GM21619 (cell line): ENCODE measurements around the gene MS4A10.
"Not testable (repeated sequence)": the region's sequence is repeated elsewhere in the genome, so short reads cannot be mapped to it uniquely, and the experiment has no call there.

Source experiments
- ATAC-seq: cut with Tn5 transposase; IDR thresholded peaks from one replicate; pipeline ENCODE4 v1.9.1; 2021; ENCODE audit not compliant: unreplicated experiment

The MS4A10 gene

DNA sequence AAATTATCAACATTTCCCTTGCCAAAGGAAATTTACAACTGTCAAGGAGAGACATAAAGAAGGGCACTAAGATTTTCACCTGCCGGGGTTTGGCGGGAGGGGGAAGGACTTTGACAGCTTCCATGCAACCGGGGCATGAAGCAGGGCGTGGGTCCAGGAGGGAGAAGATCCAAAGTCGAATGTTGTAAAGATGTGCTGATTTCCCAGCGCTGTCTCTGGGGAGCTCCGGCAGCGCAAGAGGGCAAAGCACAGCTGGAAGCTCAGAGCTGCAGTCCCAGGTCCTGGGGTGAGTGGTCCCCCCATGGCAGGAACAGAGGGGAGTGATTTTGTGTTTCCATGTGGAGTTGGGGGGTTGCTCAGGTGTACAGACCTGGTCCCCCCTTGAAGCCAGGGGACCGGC lies at the start of gene MS4A10:
MS4A10 (plus strand) TSS at position 198 of the 400 bp plus-strand sequence. CDS start 5,003 bp downstream, outside the sequence.
- ATAC-seq: no peak

DNA sequence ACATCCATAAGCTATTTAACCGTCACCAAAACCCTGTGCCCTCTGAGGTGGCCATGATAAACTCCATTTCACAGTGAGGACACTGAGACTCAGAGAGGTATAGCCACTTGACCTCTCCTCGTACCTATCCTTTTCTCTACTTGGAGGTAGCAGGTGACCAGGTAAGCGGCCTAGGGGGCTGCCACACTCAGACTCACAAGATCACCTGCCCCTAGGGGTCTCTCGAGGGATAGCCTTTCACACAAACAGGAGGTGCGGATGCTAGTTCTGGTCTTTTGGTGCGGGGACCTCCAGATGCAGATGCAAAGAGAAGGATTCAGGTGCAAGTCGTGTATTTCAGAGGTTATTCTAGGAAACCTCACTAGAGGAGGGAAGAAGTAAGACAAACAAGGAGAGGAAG lies 46.0 kb upstream of the MS4A10 start:
- ATAC-seq: no peak

DNA sequence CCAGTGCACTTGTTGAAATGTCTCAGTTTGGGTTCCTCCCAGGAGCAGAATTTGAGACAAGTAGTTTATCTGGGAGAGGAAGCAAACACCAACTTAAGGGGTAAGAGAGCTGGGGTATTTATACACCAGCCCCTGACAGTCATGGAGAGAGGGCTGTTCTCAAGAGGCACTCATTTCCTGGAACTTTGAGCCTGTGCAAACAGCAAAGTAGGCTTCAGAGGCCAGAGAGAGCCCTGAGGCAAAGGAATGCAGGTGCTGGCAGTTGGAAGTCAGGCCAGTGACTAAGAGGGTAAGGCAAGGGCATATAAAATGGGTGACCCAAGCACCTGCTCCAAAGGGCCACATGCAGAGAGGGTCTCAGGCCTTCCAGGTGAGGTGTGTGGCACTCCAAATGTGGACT lies 44.6 kb upstream of the MS4A10 start:
- no peak for ATAC-seq

DNA sequence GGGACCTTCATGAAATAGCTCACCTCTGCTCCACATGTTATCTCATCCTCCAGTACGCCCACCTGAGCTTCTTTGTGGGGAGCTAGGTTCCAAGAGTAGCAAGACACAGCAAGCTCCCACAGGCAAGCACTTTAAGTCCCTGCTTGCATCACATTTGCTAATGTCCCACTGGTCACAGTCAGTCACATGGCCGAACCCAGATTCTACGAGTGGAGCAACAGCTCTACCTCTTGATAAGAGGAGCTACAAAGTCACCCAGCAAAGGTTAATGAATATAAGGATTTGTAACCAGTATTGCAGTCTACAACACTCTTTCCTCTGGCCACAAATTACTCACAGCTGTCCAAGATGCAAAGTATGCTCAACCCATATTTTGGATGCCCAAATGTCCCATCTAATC lies 43.7 kb upstream of the MS4A10 start:
- no peak for ATAC-seq

DNA sequence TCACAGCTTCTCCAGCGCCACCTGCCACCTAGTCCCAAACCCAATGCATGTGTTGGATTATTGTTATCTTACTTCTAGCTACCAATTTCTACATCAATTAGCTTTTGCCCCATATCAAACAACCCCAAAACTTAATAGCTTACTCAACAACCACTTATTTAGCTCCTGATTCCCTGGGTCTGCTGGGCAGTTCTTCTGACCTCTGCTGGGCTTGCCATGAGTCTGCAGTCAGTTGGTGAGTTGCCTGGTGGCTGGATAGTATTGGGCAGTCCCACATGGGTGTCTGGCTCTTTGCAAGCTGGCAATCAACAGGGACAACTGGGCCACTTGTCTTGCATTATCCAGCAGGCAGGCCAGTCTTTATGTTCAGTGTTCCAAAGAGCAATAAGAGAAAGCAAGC lies 42.1 kb upstream of the MS4A10 start:
- ATAC-seq: no peak

DNA sequence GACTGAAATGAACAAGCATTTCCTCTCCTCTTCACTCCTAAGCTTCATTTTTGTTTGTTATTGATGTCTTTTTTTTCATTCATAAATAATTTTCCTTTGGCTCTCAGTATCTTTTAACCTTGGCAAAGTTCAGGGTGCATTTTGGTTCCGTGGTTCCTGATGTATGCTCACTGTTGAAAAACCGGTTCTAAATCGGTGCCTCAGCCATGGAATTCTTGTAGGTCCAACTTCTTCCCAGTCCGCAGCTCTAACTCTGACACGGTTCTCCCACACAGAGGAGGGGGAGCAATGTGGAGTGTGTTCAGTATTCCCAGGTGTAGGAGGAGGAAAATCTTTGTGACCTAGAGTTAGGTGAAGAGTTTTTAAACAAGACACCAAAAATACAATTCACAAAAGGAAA lies 41.0 kb upstream of the MS4A10 start:
- no peak for ATAC-seq

DNA sequence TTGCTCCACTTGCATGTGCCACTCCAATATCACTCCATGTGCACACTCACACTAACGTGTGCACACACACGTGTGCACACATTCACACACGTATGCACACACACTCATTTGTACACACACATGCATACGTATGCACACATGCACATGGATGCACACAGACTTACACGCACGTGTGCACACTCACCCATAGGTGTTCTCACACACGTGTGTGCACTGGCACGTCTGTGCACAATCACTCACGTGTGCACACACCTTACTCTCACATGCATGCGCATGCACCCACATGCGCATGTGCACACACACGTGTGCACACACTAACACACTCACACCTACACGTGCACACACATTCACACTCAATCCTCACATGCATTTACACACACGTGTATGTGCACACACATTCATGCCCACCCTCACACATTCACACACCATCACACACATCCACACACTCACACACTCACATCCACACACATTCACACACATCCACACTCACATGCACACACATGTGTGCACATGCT lies 37.7 kb upstream of the MS4A10 start:
- no peak for ATAC-seq

DNA sequence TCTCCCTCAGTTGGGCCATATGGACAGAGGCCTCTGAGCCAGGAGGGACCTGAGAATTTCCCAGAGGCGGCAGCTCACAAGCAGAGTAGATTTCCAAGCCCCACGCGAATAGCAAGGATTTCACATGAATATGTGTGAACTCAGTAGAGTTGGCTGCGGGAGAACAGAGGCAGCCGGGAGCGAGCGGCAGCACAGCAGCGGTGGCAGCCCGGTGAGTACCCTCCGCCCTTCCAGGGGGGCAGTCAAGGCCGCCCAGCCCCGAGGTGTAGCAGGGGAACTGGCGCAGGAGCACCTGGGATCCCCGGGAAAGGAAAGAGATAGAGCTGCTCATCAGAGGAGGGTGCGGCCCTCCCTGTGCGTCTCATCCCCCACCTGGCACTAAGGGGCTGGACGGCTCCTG lies 36.9 kb upstream of the MS4A10 start:
- ATAC-seq: no peak

DNA sequence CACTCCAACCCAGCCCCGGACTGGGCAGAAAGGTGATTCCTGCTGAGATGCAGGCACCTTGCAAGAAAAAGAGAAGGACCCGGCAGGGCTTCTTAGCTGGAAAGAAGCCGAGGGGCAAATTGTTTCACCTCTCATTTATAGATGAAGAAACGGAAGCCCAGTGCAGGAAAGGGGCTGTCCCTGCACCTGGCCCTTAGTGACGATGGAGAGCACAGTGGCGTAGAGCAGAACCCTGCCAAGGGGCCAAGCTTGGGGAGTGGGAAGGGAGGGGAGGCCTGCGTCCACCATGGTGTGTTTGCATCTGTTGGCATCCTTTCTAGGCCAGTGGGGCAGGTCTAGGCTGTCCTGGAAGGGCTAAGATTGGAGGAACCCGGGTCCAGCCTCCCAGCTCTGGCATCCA lies 36.3 kb upstream of the MS4A10 start:
- ATAC-seq: no peak

DNA sequence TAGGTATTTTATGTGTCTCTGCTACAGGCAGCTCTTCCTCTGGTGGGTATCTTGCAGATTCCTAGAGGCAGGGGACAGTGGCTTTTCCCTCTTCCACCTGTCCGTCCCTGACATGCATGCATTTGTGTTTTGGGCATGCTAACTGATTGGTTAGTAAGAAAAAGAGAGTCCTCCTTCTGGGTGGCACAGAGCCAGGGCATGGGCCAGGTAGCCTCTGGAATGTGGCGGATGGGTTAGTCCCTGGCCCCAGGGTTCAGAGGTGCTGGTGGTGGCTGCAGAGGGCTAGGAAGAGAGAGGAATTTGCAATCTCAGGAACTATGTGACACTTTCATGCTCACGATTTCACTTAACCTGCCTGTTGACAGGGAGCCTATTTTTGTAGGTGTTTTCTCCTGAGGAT lies 34.2 kb upstream of the MS4A10 start:
- ATAC-seq: no peak

DNA sequence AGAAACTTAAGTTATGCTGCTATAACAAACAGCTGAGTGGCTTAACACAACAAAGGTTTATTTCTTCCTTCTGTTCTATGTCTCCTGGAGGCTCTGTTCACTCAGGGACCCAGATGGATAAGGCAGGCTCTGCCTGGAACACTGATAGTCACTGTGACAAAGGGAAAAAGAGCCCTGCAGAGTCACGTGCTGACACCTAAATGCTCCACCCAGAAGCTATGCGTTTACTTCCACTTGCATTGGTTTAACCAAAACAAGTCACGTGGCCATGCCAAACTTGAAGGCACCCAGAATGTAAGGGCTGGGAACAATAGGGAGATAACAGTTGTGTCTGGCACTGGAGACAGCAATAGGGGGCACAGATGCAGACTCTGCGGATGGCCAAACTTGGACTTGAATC lies 31.8 kb upstream of the MS4A10 start:
- ATAC-seq: no peak

DNA sequence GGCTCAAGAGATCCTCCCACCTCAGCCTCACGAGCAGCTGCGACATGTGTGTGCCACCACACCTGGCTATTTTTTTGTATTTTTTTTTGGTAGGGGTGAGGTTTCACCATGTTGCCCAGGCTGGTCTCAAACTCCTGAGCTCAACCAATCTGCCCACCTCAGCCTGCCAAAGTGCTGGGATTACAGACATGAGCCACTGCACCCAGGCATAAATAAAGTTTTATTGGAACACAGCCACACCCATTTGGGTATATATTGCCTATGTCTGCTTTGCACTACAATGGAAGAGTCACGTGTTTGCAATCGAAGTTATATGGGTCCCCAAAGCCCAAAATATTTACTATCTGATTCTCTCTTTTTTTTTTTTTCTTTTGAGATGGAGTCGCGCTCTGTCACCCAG lies 30.2 kb upstream of the MS4A10 start:
- ATAC-seq: no peak

DNA sequence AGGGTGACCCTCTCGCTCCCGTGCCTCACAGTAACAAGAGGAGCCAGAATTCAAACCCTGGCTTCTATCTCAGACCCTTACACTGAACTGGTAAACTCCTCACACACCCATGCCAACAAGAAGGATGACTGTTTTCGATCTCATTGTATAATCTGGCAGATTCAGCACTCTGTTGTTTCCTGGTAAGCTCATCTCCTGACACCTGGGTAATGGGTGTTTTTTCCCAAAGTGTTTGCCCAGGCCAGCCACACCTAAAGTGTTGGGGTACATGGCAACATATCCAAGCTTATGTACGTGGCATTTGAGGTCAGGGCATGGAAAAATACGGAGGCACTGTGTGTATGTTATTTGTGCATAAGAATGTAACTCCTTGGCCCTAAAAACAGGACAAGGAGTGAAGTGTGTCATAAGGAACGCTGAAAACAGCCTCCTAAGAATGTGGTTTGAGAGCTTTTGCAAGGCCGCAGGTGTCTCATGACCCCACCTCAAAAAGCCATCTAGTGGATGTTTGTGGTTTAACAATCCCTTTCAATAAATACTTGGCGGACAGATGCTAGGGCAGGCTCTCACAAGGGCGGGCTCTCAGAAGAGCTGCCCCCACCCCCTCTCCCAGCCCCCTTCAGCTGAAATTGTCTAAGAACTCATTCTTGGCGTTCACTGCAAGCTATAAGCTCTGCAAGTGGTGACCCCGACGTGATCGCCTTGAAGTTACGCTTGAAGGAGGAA lies 28.7 kb upstream of the MS4A10 start, which contains the start of gene MS4A15:
MS4A15 (plus strand) TSS at position 561 of the 726 bp plus-strand sequence. CDS start 6,867 bp downstream, outside the sequence.
- no peak for ATAC-seq

DNA sequence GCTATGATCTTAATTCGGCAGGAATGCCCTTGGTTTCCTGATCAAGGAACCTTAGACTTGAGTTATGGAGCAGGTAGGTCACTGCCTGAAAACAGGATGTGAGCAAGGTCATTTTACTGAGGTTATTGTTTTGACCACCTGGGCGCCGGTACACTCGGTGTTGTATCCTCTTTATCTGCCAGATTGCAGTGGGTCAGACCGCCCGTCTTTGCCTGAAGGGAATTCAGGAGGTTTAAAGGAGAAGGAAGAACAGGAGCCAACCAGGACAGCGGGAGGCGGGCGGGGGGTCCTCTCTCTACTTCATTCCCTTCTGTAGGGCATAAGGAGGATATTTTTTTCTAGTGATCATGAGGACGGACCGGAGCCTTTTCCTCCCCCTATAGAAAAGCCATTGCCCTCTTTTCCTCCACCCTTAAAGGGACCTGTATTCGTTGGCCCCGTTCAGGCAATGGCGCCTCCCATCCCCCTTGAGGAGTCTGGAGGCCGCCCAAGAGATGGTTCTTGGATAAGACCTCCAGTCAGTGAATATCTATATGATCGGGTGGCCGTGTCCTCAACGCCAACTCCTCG lies 27.8 kb upstream of the MS4A10 start:
- no peak for ATAC-seq

DNA sequence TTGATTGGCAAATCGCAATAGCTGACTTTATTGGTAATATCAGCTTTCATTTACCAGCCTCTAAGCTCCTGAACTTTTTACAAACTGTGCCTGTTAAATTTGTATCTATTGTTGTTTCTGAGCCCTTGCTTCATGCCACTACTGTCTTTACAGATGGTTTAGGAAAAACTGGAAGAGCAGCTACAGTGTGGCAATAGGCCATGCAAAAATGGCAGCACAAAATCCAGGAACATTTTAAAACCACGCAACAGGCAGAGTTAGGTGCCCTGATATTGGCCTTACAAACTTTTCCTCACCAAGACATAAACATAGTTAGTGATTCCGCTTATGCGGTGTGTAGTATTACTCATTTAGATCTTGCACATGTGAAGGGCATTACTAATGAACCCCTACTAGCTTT lies 26.5 kb upstream of the MS4A10 start:
- not testable (repeated sequence) for ATAC-seq

DNA sequence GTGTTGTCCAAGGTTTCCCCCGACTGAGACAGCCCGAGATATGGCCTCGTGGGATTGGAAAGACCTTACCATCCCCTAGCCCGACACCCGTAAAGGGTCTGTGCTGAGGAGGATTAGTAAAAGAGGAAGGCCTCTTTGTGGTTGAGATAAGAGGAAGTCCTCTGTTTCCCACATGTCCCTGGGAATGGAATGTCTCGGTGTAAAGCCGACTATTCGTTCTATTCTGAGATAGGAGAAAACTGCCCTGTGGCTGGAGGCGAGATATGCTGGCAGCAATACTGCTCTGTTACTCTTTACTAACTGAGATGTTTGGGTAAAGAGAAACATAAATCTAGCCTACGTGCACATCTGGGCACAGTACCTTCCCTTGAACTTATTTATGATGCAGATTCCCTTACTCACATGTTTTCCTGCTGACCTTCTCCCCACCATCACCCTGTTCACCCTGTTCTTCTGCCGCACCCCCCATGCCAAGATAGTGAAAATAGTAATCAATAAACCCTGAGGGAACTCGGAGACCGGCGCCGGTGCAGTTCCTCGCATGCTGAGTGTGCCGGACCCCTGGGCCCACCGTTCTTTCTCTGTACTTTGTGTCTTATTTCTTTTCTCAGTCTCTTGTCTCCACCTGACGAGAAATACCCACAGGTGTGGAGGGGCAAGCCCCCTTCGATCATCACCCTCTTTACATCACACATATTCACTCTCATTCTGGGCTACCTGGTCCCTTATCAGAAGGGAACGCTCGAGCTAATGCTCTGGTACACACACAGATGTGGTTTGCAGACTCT lies 25.5 kb upstream of the MS4A10 start:
- ATAC-seq: not testable (repeated sequence)

DNA sequence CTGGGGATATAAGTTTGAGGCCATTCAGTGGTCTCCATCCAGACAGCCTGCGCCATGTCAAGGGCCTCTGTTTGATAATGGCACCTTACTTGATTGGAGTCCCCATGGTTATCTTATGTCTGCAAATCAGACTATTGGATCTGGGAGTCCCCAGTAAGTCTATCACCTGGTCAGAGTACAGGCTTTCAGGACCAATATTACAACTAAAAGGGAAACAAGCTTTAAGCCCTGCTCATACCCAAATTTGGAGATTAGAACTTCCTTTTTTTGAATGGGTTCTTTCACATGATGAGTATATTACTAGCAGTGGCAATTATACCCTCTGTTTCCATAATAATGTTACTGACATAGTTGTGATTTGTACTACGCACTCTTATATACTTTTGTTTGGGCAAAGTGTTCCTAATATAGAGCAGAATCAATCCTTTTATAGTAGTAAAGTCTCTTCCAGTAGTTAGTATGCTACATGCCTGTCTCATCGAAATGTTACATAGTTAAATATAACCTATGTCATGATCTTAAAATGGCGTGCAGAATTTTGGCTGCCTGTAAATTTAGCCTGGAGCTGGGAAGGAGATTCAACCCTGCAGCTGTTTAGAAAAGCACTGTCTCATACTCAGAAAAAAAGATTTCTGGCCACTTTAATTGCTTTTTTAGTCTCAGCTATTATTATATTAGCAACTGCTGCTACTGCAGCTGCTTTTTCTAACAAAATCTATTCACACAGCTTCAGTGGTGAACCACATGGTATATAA lies 23.5 kb upstream of the MS4A10 start:
- ATAC-seq: peak; percentile 22

DNA sequence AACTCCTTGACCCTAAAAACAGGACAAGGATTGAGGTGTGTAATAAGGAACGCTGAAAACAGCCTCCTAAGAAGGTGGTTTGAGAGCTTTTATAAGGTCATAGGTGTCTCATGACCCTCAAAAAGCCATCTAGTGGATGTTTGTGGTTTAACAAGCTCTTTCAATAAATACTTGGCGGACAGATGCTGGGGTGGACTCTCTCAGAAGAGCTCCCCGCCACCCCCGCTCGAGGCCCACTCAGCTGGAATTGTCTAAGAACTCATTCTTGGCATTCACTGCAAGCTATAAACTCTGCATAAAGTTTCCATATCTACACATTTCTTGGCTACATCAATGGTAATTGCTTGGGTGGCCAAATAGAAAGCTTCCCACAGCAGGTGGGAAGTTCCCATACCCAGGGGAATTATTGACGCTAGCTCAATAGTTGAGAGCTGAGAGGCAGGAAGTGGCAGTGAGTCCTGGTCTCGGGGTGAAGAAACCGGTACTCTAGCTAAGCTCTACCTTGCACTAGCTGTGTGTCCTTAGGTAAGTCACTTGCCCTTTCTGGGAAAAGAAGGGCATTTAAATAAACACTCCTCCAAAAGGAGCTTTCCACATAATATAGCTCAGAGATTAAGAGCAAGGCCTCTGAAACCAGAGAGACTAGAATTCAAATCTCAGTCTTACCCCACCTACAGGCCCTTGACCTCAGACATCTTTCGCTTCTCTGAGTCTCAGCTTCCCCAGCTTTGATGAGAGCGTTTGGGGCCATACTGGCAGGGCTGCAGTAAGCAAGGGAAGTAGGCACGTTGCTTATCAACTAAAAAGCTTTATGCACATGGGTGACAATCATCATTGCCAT lies 22.1 kb upstream of the MS4A10 start:
- peak; percentile 64 for ATAC-seq

DNA sequence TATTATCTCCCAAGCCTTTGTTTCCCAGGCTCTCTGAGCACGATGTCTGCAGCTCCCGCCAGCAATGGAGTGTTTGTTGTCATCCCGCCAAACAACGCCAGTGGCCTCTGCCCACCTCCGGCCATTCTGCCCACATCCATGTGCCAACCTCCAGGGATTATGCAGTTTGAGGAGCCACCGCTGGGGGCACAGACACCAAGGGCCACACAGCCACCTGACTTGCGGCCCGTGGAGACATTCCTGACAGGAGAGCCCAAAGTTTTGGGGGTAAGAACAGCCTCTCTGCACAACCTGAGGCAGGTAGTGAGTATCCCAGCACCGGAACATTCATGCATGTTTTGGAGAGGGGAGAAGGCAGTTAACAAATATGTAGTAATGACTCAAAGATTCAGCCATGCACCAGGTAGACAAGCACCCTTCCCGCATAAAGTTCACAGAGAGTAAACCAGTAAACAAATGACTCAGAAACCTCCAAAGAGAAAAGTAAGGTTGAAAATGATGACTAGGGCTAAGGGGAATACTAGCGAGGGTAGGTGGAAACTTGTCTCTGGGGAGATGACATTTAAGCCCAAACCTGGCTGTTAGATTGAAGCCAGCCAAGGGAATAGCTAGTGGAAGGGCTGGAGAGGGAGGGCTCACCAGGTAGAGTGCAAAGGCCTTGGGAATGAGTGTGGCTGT lies 21.3 kb upstream of the MS4A10 start:
- no peak for ATAC-seq

DNA sequence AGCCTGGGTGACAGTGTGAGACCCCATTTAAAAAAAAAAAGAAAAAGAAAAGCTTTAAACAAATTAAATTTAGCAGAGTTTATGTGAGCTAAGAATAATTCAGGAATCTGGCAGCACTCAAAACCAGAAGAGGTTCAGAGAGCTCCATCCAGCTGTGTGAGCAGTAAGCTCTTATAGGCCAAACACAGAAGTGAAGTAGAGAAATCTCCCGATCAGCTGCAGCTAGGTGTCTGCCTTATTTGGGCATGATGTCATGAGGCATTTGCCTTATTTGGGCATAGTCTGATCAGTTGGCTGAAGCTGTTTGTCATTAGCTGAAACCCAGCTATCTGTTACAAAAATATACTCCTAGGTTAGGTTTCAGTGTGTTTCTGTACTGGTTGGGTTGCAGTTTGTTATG lies 20.3 kb upstream of the MS4A10 start:
- ATAC-seq: peak; percentile 42
